Psoas muscle (tissue), 8 donors: ENCODE data around the gene STAC3. TPM values are rescaled to one million over a fixed set of nuclear protein-coding genes. Genes with fewer than 3 reads are reported as not detected.
A peak's percentile ranks its signal among the peaks of the same experiment; 100 is the strongest.

Experiments
- ATAC-seq, 4 donors: fragments of 200-7000 bp; cut with Tn5 transposase; one replicate each; pipeline ENCODE4 v1.9.1; 2020; ENCODE audit warnings: moderate library complexity in 3 of 4, mild to moderate bottlenecking in 2 of 4
- DNase-seq, 2 donors: peaks; one replicate each; pipeline ENCODE4 v3.0.0-alpha.2; 2020
- H3K27ac ChIP-seq: fragments of 200-600 bp; one replicate; pipeline ENCODE4 v1.8.0; 2022
- H3K27me3 ChIP-seq, 3 donors: fragments of 200-600 bp in 1 of 3; one replicate each; pipeline versions ENCODE4 v1.6.1 to v1.8.0; 2013 to 2022; ENCODE audit warnings: low read length in 2 of 3, mild to moderate bottlenecking in 2 of 3, moderate library complexity in 1 of 3; ENCODE audit not compliant: insufficient read depth in 3 of 3
- H3K36me3 ChIP-seq, 2 donors: fragments of 200-600 bp in 1 of 2; one replicate each; pipeline versions ENCODE4 v1.6.1 to v1.8.0; 2013 to 2022; ENCODE audit warnings: low read depth in 1 of 2, mild to moderate bottlenecking in 1 of 2, moderate library complexity in 1 of 2; ENCODE audit not compliant: insufficient read depth in 1 of 2
- H3K4me1 ChIP-seq: fragments of 200-600 bp; one replicate; pipeline ENCODE4 v1.8.0; 2022
- H3K4me3 ChIP-seq: fragments of 200-600 bp; one replicate; pipeline ENCODE4 v1.8.0; 2022; ENCODE audit warnings: mild to moderate bottlenecking
- H3K9me3 ChIP-seq: fragments of 200-600 bp; one replicate; pipeline ENCODE4 v1.8.0; 2022
- WGBS, 3 donors: extraction: QIAGEN DNeasy Blood & Tissue Kit; methylation state at CpG; one replicate each; pipeline versions ENCODE4 v1.1.6 to v1.1.7; 2013; 5-methylcytosine and 5-hydroxymethylcytosine counted together
- intact Hi-C, 2 donors: fragments of 100-400 bp; cut with DNase I; formaldehyde crosslinking; loops; one replicate each; pipeline versions ENCODE4 v1.11.0 to v1.14.2; 2022
- polyA plus RNA-seq, 3 donors: library from polyadenylated mRNA; stranded (reverse); fragments of 200-250 nt; gene quantifications; one replicate each; pipeline ENCODE4 v1.2.3, GENCODE V29; 2013
- total RNA-seq, 4 donors: library from RNA; stranded (reverse); fragmentation: NEBNext Ultra II Directional in 2 of 4; extraction: Animal tissue kit (Norgen Biotek cat#: 25700) in 2 of 4; gene quantifications; one replicate each; pipeline versions ENCODE4 v1.2.1 to v1.2.4, GENCODE V29; 2021 to 2023
- TF ChIP-seq, protein P1 (sequence below): fragments of 200-600 bp; IDR thresholded peaks from one replicate; pipeline ENCODE4 v1.8.0; 2022; ENCODE audit warnings: antibody characterized with exemption
- donor health status: healthy with polysubstance abuse.
- donor health status: DM: no; HTN: no; CAD: no; lungs with moderate emphysema.
- donor health status: Bipolar disorder and iron deficiency.
- donor health status: healthy.
- donor health status: DM: yes; HTN: yes; CAD: no.
- donor health status: DM: no; HTN: no; CAD: no.
- donor health status: DM: no; HTN: no; CAD: no.
- donor health status: DM: yes; HTN: yes; CAD: no.

Gene STAC3
- total and polyA plus RNA-seq, 7 donors = 98.2 to 1,676 (median 868) TPM

DNA sequence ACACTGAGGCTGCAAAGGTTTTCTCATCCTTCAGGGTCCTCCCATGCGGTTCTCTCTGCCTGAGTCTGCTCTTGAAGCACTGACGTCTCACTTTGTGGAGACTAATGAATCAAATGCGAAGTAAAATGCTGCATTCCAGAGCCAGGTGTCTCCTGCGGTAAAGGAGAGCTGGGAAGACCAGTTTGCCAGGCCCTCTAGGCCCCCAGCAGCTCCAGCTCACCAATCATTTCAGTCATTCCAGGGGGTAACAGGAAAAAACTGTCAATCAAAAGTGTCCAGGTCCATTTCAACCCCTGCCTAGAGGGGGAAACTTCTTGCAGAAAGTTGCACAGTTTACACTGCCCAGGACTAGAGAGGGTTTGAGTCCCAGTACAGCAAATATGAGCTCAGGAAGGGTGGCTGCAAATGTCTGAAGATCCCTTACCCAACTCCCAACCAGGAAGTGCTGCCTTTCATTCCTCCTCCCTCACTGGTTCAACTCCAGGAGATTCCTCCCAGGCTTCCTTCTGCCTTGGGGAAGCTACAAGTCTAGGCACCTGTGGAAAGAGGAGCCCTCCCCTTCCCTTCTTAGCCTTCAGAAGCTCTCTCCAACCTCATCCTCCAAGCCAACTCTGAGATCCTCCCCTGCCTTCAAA lies 37.1 kb downstream of the STAC3 start:
- 51 to 61% (median 59%) methylated on average over 4 of the region's 4 CpGs for WGBS, 3 donors
- TF ChIP-seq, protein P1, sequence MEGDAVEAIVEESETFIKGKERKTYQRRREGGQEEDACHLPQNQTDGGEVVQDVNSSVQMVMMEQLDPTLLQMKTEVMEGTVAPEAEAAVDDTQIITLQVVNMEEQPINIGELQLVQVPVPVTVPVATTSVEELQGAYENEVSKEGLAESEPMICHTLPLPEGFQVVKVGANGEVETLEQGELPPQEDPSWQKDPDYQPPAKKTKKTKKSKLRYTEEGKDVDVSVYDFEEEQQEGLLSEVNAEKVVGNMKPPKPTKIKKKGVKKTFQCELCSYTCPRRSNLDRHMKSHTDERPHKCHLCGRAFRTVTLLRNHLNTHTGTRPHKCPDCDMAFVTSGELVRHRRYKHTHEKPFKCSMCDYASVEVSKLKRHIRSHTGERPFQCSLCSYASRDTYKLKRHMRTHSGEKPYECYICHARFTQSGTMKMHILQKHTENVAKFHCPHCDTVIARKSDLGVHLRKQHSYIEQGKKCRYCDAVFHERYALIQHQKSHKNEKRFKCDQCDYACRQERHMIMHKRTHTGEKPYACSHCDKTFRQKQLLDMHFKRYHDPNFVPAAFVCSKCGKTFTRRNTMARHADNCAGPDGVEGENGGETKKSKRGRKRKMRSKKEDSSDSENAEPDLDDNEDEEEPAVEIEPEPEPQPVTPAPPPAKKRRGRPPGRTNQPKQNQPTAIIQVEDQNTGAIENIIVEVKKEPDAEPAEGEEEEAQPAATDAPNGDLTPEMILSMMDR = no peak
- Histone ChIP-seq H3K4me3 (no peak overlapping the region), H3K9me3 (no peaks in the 10 kb centered on the region), H3K27me3 (peaks cover 0 to 38% (median 17%) of the 10 kb centered on the region in 3 donors), H3K27ac (no peak overlapping the region), H3K4me1 (peaks cover 14% of the 10 kb centered on the region), H3K36me3 (no peaks in the 10 kb centered on the region)
- ATAC-seq (peak in 1 of 4 donors; percentile 6), DNase-seq (no peak)
- intact Hi-C loops = loop anchor here (1.0 to 10.0 kb wide), 7 partner anchors 23 to 251 kb away; a partner anchor contains a TSS

DNA sequence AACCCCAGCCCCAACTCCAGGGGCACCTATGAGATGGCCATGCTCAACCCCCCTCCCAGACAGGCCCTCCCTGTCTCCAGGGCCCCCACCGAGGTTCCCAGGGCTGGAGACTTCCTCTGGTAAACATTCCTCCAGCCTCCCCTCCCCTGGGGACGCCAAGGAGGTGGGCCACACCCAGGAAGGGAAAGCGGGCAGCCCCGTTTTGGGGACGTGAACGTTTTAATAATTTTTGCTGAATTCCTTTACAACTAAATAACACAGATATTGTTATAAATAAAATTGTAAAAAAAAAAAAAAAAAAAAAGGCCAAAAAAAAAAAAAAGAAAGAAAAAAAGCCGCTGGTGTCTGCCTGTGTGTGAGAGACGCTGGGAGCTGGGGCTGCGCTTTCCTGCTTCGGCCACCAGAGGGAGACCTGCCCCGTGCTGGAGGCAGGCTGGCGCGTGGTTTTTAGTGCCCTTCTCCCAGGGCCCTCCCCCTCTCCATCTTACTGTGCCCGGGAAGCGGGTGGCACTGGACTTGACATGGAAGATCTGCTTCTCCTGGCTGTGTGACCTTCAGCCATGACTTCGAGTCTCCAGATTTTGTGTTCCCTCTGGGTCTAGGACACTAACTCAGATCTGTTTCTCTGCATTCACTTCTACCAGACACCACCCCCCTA lies 37.8 kb downstream of the STAC3 start:
- H3K27ac ChIP-seq = no peak overlapping the region
- peak; percentile 82 to 90 (median 88) for ATAC-seq
- WGBS, 3 donors = 3 to 10% (median 8%) methylated on average over 16 of the region's 16 CpGs
- intact Hi-C loops = loop anchor here (1.0 to 10.0 kb wide), 4 partner anchors 30 to 252 kb away; no protein-coding TSS in a partner anchor
- DNase-seq = peak; percentile 84 to 93
- H3K27me3 ChIP-seq = peaks cover 0 to 32% (median 17%) of the 10 kb centered on the region in 3 donors
- H3K4me1 ChIP-seq = peaks cover 14% of the 10 kb centered on the region
- H3K36me3 ChIP-seq = no peaks in the 10 kb centered on the region
- TF ChIP-seq, protein P1 = peak; percentile 94
- H3K9me3 ChIP-seq = no peaks in the 10 kb centered on the region
- no peak overlapping the region for H3K4me3 ChIP-seq

DNA sequence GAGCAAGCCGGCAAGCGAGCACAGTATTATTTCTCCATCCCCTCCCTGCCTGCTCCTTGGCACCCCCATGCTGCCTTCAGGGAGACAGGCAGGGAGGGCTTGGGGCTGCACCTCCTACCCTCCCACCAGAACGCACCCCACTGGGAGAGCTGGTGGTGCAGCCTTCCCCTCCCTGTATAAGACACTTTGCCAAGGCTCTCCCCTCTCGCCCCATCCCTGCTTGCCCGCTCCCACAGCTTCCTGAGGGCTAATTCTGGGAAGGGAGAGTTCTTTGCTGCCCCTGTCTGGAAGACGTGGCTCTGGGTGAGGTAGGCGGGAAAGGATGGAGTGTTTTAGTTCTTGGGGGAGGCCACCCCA lies 38.3 kb downstream of the STAC3 start:
- H3K27me3 ChIP-seq = peaks cover 0 to 26% (median 17%) of the 10 kb centered on the region in 3 donors
- H3K27ac ChIP-seq = no peak overlapping the region
- WGBS, 3 donors = 73 to 79% (median 78%) methylated on average over 7 of the region's 7 CpGs
- H3K4me3 ChIP-seq = no peak overlapping the region
- TF ChIP-seq, protein P1 = no peak
- no peak for DNase-seq
- no peaks in the 10 kb centered on the region for H3K9me3 ChIP-seq
- no peak for ATAC-seq
- no peaks in the 10 kb centered on the region for H3K36me3 ChIP-seq
- H3K4me1 ChIP-seq = peaks cover 14% of the 10 kb centered on the region
- intact Hi-C loops = loop anchor here (1.0 to 10.0 kb wide), 4 partner anchors 31 to 252 kb away; no protein-coding TSS in a partner anchor

DNA sequence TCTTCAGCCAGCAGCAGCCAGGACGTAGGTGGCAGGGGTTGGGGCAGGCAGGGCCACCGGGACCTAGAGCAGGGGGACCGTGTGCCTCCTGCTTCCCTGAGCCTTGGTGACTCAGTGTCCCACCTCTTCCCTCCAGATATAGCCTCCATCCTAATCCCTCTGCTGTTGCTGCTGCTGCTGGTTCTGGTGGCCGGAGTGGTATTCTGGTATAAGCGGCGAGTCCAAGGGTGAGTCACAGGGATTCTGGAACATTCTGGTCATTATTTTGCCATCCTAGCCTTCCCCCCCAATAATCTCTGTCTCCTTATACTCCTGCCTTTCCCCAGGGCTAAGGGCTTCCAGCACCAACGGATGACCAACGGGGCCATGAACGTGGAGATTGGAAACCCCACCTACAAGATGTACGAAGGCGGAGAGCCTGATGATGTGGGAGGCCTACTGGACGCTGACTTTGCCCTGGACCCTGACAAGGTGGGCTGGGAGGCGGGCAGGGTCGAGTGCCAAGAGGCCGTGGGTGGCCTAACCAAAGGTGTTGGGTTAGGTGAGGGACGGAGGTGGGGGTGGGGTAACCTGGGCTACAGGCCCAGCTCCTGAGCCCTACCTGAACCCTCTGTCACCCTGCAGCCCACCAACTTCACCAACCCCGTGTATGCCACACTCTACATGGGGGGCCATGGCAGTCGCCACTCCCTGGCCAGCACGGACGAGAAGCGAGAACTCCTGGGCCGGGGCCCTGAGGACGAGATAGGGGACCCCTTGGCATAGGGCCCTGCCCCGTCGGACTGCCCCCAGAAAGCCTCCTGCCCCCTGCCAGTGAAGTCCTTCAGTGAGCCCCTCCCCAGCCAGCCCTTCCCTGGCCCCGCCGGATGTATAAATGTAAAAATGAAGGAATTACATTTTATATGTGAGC lies 38.9 kb downstream of the STAC3 start:
- DNase-seq (no peak), ATAC-seq (no peak)
- Histone ChIP-seq H3K9me3 (no peaks in the 10 kb centered on the region), H3K27ac (no peak overlapping the region), H3K4me1 (peaks cover 11% of the 10 kb centered on the region), H3K4me3 (no peak overlapping the region), H3K36me3 (no peaks in the 10 kb centered on the region), H3K27me3 (peaks cover 0 to 20% (median 10%) of the 10 kb centered on the region in 3 donors)
- TF ChIP-seq, protein P1 = no peak
- WGBS, 3 donors = 80 to 87% (median 84%) methylated on average over 27 of the region's 27 CpGs
- intact Hi-C loops = loop anchor here (2.0 to 10.0 kb wide), 3 partner anchors 65 to 253 kb away; no protein-coding TSS in a partner anchor
